ENCODE measurements around the gene GARIN6.

GARIN6 gene

DNA sequence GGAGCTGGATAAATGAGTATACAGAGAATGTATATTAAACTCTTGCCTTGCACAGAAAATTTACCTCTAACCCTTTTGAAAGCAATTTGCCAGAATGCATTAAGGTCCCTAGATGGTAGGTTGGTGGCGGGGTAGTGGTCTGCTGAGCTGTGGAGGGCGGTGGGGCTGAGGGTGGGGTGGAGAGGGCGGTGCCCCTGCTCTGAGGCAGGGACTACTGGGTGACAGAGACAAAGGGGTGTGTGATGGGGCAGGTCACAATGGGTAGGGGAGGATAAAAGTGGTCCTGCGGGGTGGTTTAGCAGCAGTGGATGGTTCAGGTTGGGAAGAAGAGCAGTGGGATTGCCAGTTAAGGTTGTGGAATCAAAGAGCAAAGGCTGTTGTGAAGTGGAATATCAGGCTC is at the start of gene GARIN6:
TSS of gene GARIN6 (plus strand) at position 301 of the 400 bp plus-strand sequence. CDS start 422 bp downstream, outside the sequence.
- TF ChIP-seq, protein P1, sequence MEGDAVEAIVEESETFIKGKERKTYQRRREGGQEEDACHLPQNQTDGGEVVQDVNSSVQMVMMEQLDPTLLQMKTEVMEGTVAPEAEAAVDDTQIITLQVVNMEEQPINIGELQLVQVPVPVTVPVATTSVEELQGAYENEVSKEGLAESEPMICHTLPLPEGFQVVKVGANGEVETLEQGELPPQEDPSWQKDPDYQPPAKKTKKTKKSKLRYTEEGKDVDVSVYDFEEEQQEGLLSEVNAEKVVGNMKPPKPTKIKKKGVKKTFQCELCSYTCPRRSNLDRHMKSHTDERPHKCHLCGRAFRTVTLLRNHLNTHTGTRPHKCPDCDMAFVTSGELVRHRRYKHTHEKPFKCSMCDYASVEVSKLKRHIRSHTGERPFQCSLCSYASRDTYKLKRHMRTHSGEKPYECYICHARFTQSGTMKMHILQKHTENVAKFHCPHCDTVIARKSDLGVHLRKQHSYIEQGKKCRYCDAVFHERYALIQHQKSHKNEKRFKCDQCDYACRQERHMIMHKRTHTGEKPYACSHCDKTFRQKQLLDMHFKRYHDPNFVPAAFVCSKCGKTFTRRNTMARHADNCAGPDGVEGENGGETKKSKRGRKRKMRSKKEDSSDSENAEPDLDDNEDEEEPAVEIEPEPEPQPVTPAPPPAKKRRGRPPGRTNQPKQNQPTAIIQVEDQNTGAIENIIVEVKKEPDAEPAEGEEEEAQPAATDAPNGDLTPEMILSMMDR (IDR thresholded peaks at IDR 0.05; ENCODE audit: control insufficient read depth, insufficient read depth, low read depth, low read length, missing control alignments) = no peak
- no peak within 1 kb of the TSS for H3K4me3 ChIP-seq (ENCODE audit: control insufficient read depth, low read depth, low read length)
- DNase-seq (ENCODE audit: low read depth) = no peak

DNA sequence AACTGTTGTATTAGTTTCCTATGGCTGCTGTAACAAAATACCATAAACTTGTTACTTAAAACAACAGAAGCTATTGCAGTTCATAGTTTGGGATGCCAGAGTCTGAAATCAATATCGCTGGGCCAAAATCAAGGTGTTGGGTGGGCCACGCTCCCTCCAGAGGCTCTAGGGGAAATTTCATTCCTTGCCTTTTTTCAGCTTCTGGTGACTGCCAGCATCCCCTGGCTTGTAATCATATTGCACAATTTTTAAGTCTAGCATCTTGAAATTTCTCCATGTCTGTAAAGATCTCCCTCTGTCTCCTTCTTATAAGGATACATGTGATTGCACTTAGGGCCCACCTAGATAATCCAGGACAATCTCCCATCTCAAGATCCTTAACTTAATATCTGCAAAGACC is 48.8 kb upstream of the GARIN6 start:
- no peak for DNase-seq (ENCODE audit: low read depth)
- H3K4me3 ChIP-seq (ENCODE audit: control insufficient read depth, low read depth, low read length) = no peak overlapping the region
- TF ChIP-seq, protein P1 (IDR thresholded peaks at IDR 0.05; ENCODE audit: control insufficient read depth, insufficient read depth, low read depth, low read length, missing control alignments) = no peak

DNA sequence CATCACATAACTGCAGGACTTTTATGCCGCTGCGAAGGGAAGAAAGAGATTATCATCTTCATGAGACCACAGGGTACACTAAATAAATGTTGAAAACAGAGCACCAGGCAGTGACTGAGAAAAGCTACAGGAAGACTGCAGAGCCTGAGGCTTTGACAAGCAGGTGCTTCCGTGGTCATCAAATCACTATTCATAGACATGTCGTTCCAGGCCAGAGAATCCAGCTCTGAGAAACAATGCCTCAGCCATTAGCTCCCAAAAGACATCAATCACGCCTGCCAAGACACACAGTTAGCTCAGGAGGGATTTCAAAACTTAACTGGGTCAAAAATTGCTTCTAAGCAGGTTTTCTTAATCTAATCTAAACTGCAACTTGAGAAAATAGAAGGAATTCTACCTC is 47.2 kb upstream of the GARIN6 start:
- H3K4me3 ChIP-seq (ENCODE audit: control insufficient read depth, low read depth, low read length) = no peak overlapping the region
- TF ChIP-seq, protein P1 (IDR thresholded peaks at IDR 0.05; ENCODE audit: control insufficient read depth, insufficient read depth, low read depth, low read length, missing control alignments) = no peak
- no peak for DNase-seq (ENCODE audit: low read depth)

DNA sequence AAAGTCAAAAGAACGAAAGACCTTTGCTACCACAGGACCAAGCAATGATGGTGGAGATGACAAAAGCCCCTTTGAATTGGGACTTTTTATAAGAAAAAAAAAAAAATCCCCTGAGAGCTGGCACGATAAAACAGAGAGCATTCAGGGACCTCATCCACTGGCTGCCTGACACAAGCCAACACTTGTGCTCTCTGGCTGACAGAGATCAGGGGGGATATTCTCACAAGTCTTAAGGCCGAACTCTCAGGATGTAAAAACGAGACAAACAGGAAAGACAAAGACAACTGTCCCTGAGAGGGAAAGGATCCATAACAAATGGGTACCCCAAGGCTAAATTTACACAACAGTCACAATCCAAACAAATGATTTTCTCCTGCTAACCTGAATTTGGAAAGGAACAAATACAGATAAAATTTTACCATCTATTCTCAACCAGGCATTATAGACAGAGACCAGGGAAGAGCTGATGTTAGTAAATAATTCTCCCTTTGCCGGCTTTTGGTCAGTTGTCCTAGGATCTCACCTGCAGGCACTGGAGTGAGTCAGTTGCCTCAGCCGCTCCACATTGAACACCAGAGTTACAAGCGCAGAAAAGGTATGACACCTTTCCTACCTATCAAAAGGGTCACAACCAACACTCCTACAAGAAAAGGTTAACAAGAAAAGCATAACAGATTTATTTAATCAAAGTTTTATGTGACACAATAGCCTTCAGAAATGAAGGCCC is 37.9 kb upstream of the GARIN6 start:
- TF ChIP-seq, protein P1 (IDR thresholded peaks at IDR 0.05; ENCODE audit: control insufficient read depth, insufficient read depth, low read depth, low read length, missing control alignments) = no peak
- H3K4me3 ChIP-seq (ENCODE audit: control insufficient read depth, low read depth, low read length) = no peak overlapping the region
- DNase-seq (ENCODE audit: low read depth) = no peak

DNA sequence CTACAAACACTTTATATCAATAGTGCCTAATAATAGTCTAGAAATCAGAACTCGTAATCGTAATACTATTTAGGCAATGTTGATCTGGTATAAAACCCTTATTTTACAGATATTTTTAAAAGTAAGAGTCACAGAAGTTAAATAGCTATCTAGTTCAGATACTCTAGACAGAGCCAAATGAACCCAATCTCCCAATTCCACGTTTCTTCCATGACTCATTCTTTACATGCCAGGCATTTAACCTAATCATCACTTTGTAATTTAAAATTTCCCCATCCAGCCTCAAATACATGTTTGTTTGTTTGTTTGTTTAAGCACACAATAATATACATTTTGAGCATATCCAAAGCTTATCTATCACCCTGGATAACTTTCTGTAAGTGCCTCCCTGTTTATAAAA is 36.4 kb upstream of the GARIN6 start:
- TF ChIP-seq, protein P1 (IDR thresholded peaks at IDR 0.05; ENCODE audit: control insufficient read depth, insufficient read depth, low read depth, low read length, missing control alignments) = no peak
- no peak overlapping the region for H3K4me3 ChIP-seq (ENCODE audit: control insufficient read depth, low read depth, low read length)
- no peak for DNase-seq (ENCODE audit: low read depth)

DNA sequence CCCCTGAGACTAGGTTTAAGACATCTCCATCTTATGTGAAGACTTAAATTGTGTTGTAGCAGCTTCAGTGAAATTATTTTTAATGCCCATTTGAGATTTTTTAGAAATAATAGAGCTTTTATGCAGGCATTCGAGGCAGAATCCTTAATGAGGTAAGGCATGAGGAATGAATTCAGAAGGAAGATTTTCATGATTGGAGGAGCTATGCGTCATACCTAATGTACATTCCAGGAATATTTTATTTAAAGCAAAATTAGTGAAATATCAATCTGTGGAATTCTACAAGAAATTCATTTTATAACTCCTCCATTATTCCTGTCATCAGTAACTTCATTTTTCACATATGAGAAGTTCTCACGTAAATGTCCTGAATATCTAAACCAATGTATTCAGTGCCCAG is 36.0 kb upstream of the GARIN6 start:
- DNase-seq (ENCODE audit: low read depth) = no peak
- H3K4me3 ChIP-seq (ENCODE audit: control insufficient read depth, low read depth, low read length) = no peak overlapping the region
- TF ChIP-seq, protein P1 (IDR thresholded peaks at IDR 0.05; ENCODE audit: control insufficient read depth, insufficient read depth, low read depth, low read length, missing control alignments) = no peak
